ENCODE measurements around the gene ARID3B.

DNA sequence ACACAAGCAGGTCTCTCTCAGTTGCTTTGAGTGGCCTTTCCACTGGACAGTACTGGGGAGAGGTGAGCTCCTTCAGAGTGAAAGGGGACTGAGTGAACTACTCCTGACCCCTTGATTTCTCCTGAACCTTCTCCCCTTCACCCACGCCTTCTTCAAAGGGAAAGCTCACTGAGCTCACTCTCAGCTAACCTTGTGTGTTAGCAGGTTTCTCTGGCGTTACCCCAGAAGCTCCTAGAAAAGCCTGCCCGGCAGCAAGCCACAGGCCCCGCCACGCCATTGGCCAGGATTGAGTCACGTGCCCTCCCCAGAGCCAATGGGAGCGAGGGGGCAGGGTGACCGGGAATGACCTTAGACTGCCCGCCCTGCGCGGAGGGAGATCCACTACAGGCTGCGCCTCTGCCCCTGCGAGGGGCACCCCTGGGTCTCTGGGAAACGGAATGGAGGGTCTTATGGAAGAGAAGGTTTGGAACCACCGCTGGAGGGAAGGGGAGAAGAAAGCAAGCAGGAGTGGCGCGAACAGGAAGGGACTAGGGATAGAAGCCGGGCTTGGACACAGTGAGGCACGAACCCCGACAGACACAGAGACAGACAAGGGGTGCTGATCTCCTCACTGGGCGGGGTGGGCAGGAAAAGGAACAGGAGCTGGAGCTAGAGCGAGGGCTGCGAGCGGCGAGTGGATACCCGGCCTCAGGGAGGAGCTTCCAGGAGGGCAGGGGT, 57.3 kb downstream of the ARID3B start:
- TF ChIP-seq, protein P1, sequence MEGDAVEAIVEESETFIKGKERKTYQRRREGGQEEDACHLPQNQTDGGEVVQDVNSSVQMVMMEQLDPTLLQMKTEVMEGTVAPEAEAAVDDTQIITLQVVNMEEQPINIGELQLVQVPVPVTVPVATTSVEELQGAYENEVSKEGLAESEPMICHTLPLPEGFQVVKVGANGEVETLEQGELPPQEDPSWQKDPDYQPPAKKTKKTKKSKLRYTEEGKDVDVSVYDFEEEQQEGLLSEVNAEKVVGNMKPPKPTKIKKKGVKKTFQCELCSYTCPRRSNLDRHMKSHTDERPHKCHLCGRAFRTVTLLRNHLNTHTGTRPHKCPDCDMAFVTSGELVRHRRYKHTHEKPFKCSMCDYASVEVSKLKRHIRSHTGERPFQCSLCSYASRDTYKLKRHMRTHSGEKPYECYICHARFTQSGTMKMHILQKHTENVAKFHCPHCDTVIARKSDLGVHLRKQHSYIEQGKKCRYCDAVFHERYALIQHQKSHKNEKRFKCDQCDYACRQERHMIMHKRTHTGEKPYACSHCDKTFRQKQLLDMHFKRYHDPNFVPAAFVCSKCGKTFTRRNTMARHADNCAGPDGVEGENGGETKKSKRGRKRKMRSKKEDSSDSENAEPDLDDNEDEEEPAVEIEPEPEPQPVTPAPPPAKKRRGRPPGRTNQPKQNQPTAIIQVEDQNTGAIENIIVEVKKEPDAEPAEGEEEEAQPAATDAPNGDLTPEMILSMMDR (IDR thresholded peaks at IDR 0.05; ENCODE audit: insufficient read depth, low read length), result no peak
- TF ChIP-seq POLR2AphosphoS5 (IDR thresholded peaks at IDR 0.05; ENCODE audit: low read depth), result 0 out of 2 replicates have a peak, but pooled peaks have one; percentile 41
- TF ChIP-seq, protein P2, sequence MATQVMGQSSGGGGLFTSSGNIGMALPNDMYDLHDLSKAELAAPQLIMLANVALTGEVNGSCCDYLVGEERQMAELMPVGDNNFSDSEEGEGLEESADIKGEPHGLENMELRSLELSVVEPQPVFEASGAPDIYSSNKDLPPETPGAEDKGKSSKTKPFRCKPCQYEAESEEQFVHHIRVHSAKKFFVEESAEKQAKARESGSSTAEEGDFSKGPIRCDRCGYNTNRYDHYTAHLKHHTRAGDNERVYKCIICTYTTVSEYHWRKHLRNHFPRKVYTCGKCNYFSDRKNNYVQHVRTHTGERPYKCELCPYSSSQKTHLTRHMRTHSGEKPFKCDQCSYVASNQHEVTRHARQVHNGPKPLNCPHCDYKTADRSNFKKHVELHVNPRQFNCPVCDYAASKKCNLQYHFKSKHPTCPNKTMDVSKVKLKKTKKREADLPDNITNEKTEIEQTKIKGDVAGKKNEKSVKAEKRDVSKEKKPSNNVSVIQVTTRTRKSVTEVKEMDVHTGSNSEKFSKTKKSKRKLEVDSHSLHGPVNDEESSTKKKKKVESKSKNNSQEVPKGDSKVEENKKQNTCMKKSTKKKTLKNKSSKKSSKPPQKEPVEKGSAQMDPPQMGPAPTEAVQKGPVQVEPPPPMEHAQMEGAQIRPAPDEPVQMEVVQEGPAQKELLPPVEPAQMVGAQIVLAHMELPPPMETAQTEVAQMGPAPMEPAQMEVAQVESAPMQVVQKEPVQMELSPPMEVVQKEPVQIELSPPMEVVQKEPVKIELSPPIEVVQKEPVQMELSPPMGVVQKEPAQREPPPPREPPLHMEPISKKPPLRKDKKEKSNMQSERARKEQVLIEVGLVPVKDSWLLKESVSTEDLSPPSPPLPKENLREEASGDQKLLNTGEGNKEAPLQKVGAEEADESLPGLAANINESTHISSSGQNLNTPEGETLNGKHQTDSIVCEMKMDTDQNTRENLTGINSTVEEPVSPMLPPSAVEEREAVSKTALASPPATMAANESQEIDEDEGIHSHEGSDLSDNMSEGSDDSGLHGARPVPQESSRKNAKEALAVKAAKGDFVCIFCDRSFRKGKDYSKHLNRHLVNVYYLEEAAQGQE (IDR thresholded peaks at IDR 0.05; ENCODE audit: insufficient replicate concordance, low read depth), result no peak

Measured in HL-60 (cell line).